AG10803 (cell line): Measurements from ENCODE around the gene MASP1.

Source experiments
- DNase-seq: peaks from one replicate; pipeline ENCODE4 v3.0.0; 2010; ENCODE audit warnings: low read depth
- H3K4me3 ChIP-seq: 2 replicates; pipeline ENCODE4 v1.5.1; 2011; ENCODE audit warnings: mild to moderate bottlenecking, low read length, control low read depth
- TF ChIP-seq, protein P1 (sequence below): conservative IDR thresholded peaks from 2 replicates; pipeline ENCODE4 v1.5.1; 2011; ENCODE audit warnings: mild to moderate bottlenecking, low read length, control low read depth, inconsistent platforms

Gene MASP1

DNA sequence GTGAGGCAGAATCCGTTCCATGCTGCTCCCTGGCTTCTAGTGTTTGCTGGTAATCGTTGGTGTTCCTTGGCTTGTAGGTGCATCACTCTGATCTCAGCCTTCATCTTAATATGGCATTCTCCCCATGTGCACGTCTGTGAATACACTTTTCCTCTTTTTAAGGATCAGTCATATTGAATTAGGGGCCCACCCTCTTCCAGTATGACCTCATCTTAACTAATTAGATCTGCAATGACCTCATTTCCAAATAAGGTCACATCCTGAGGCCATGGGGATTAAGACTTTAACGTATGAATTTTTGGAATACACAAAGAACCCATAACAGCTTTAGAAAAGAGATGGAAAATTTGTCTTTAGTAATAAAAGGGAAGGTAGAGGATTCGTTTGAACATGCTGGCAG is 34.1 kb upstream of the MASP1 start:
- TF ChIP-seq, protein P1, sequence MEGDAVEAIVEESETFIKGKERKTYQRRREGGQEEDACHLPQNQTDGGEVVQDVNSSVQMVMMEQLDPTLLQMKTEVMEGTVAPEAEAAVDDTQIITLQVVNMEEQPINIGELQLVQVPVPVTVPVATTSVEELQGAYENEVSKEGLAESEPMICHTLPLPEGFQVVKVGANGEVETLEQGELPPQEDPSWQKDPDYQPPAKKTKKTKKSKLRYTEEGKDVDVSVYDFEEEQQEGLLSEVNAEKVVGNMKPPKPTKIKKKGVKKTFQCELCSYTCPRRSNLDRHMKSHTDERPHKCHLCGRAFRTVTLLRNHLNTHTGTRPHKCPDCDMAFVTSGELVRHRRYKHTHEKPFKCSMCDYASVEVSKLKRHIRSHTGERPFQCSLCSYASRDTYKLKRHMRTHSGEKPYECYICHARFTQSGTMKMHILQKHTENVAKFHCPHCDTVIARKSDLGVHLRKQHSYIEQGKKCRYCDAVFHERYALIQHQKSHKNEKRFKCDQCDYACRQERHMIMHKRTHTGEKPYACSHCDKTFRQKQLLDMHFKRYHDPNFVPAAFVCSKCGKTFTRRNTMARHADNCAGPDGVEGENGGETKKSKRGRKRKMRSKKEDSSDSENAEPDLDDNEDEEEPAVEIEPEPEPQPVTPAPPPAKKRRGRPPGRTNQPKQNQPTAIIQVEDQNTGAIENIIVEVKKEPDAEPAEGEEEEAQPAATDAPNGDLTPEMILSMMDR, result no peak
- H3K4me3 ChIP-seq, result no peak overlapping the region
- DNase-seq, result no peak

DNA sequence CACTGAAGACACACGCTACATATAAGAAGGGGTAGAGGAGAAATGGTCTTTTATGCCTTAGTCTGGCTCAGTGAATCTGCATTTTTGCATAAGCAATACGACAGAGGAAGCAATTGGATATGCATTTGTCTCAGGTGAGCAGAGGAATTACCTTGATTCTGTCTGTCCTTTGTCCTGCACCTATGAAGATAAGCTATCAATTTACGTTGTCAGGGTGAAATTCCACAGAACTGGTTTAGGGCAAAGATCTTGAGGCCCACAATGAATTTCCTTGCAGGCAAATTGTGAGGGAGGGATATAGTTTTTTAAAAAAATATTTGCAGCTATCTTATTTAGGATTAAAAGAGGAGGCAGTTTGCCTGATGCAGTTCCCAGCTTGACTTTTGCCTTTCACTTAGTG is 31.6 kb upstream of the MASP1 start:
- no peak overlapping the region for H3K4me3 ChIP-seq
- TF ChIP-seq, protein P1, result no peak
- no peak for DNase-seq

DNA sequence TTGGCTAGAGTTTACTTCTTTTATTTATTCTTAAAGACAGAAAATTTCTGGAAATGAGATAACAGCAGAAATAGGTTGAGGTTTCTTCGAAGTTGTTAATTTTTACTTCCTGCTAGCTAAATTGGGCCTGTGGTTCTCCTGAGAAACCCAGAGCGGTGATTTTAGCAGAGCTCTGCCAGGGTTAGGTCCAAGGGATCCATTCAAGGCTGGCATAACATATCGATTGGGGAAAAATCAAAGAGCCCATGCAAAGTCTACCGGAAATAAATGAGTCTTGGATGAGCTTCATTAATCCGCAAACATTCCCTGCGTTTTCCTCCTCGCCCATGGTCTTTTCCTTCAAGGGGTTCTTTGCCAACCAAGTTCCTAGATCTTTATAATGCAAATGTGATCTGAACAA is 30.8 kb upstream of the MASP1 start:
- TF ChIP-seq, protein P1, result no peak
- DNase-seq, result no peak
- no peak overlapping the region for H3K4me3 ChIP-seq

GRCh38 chr3:187321766-187322165 is 30.2 kb upstream of the MASP1 start:
- TF ChIP-seq, protein P1, result no peak
- DNase-seq, result no peak

GRCh38 chr3:187319699-187320302 is 28.3 kb upstream of the MASP1 start:
- TF ChIP-seq, protein P1, result peak; percentile 100
- DNase-seq, result peak; percentile 80
- no peak overlapping the region; the same call in 1 of the 2 replicates for H3K4me3 ChIP-seq

More at GRCh38 chr3:187321766-187322165, 30.2 kb upstream of the MASP1 start:
- no peak overlapping the region for H3K4me3 ChIP-seq

GRCh38 chr3:187318819-187319616 is 27.5 kb upstream of the MASP1 start:
- peak; percentile 92 for DNase-seq
- TF ChIP-seq, protein P1, result peak; percentile 92
- H3K4me3 ChIP-seq, result peak overlapping the region; percentile 48

DNA sequence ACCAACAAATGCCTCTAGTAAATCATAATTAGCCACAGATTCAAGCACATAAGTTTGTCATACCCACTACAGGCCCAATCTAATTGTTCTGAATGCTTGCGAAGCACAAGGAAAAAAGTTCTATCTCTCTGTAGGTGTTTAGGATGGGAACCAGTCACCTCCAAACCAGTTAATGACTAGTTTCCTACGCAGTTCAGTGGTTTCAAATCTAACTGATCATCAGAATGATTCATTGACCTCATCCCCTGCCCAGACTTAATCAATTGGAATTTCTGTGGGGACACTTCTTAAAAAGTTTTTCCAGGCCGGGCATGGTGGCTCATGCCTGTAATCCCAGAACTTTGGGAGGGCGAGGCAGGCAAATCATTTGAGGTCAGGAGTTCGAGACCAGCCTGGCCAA is 24.3 kb upstream of the MASP1 start:
- H3K4me3 ChIP-seq, result no peak overlapping the region
- DNase-seq, result peak; percentile 48
- TF ChIP-seq, protein P1, result no peak
